ENCODE data around the gene CFDP1. TPM values are rescaled to one million over a fixed set of nuclear protein-coding genes. Genes with fewer than 3 reads are reported as not detected.
"Not testable (repeated sequence)": the region's sequence is repeated elsewhere in the genome, so short reads cannot be mapped to it uniquely, and the experiment has no call there.

Gene CFDP1
- total and polyA plus RNA-seq, 2 donors (not counting 3 experiments of a cell fraction or from before 2014, with no cell fraction given) = 17.8 to 53.8 TPM

- H3K79me2 ChIP-seq (ENCODE audit: control insufficient read depth, insufficient read depth, low read length); H3K4me3 ChIP-seq (replicated peaks in 1 of 3; ENCODE audit: insufficient read depth in 1 of 3, low read depth in 1 of 3, low read length in 3 of 3); dilution Hi-C loops (cut with MboI; ENCODE audit: extremely low pct_ligation_motif_present, low sequenced_read_pairs); BruUV-seq (replicated peaks); intact Hi-C loops (cut with micrococcal nuclease); H3K9ac ChIP-seq (replicated peaks; ENCODE audit: extremely low read depth, insufficient read depth, low read length); H3K9me3 ChIP-seq (replicated peaks; ENCODE audit: control insufficient read depth, insufficient read depth, low read length); H2AFZ ChIP-seq (ENCODE audit: low read depth, low read length); H4K20me1 ChIP-seq (replicated peaks; ENCODE audit: control insufficient read depth, extremely low read depth, insufficient read depth, low read length); H3K36me3 ChIP-seq (ENCODE audit: control insufficient read depth in 2 of 2, extremely low read depth in 1 of 2, insufficient read depth in 2 of 2, low read length in 2 of 2); FAIRE-seq; H3K27me3 ChIP-seq (ENCODE audit: control insufficient read depth in 2 of 2, insufficient read depth in 2 of 2, low read length in 2 of 2); H3K4me1 ChIP-seq (ENCODE audit: control insufficient read depth, extremely low read depth, insufficient read depth, low read length); DNase-seq (ENCODE audit: low read depth, low spot score); H3K9me1 ChIP-seq (replicated peaks; ENCODE audit: control insufficient read depth, extremely low read depth, insufficient read depth, low read length); H3K4me2 ChIP-seq (ENCODE audit: insufficient read depth, low read length); H3K27ac ChIP-seq (ENCODE audit: insufficient read depth, low read depth, low read length): not testable (repeated sequence)
- POLR2A ChIA-PET = interaction anchor here (1.0 kb wide), 1 partner anchor 101 kb away, joined by 4 read pairs; no protein-coding TSS in a partner anchor
- CTCF ChIA-PET = interaction anchor here (0.7 to 1.2 kb wide), 4 partner anchors 9 to 121 kb away, joined by 3 read pairs; no protein-coding TSS in a partner anchor
These were observed 152.3 kb downstream of the CFDP1 start for GRCh38 chr16:75281009-75281408.

DNA sequence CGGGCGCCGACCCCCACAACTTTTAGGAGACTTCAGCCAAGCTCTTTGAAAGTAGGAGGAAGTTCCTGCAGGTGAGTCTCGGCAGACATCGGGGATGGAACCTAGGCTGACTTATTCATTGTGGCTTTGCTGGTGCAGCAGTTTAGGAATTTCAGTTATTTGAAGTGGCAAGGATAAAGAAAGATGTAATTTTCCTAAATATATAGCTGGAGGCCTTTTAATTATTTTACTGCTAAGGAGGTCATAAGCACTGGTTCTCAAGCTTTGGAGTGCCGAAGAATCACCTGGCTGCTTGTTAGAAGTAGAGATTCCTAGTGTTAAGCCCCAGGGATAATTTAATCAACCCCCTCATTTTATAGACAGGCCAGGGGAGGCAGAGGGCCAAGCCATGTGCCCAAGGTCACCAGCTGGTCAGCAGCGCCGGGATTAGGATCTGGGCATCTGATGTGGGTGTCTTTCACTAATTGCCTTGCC, 152.9 kb downstream of the CFDP1 start:
- intact Hi-C loops (cut with micrococcal nuclease) (no loop called here), dilution Hi-C loops (cut with MboI; ENCODE audit: extremely low pct_ligation_motif_present, low sequenced_read_pairs) (no loop called here)
- H3K4me2 ChIP-seq (ENCODE audit: insufficient read depth, low read length) = no peak overlapping the region
- DNase-seq (ENCODE audit: low read depth, low spot score) = no peak
- H3K9me3 ChIP-seq (replicated peaks; ENCODE audit: control insufficient read depth, insufficient read depth, low read length) = no peaks in the 10 kb centered on the region
- no peaks in the 10 kb centered on the region for H3K9me1 ChIP-seq (replicated peaks; ENCODE audit: control insufficient read depth, extremely low read depth, insufficient read depth, low read length)
- no peak overlapping the region for H3K27ac ChIP-seq (ENCODE audit: insufficient read depth, low read depth, low read length)
- H3K9ac ChIP-seq (replicated peaks; ENCODE audit: extremely low read depth, insufficient read depth, low read length) = no peak overlapping the region
- no TSS peak for BruUV-seq (replicated peaks)
- POLR2A ChIA-PET = interaction anchor here (1.0 kb wide), 1 partner anchor 101 kb away, joined by 4 read pairs; no protein-coding TSS in a partner anchor
- no peaks in the 10 kb centered on the region for H3K27me3 ChIP-seq (ENCODE audit: control insufficient read depth in 2 of 2, insufficient read depth in 2 of 2, low read length in 2 of 2)
- no peak overlapping the region for H3K4me3 ChIP-seq (replicated peaks in 1 of 3; ENCODE audit: insufficient read depth in 1 of 3, low read depth in 1 of 3, low read length in 3 of 3)
- no peaks in the 10 kb centered on the region for H3K36me3 ChIP-seq (ENCODE audit: control insufficient read depth in 2 of 2, extremely low read depth in 1 of 2, insufficient read depth in 2 of 2, low read length in 2 of 2)
- no peak for FAIRE-seq
- H3K79me2 ChIP-seq (ENCODE audit: control insufficient read depth, insufficient read depth, low read length) = no peaks in the 10 kb centered on the region
- CTCF ChIA-PET = interaction anchor here (0.6 to 1.4 kb wide), 4 partner anchors 16 to 121 kb away, joined by 3 read pairs; no protein-coding TSS in a partner anchor
- no peak overlapping the region for H2AFZ ChIP-seq (ENCODE audit: low read depth, low read length)
- no peaks in the 10 kb centered on the region for H4K20me1 ChIP-seq (replicated peaks; ENCODE audit: control insufficient read depth, extremely low read depth, insufficient read depth, low read length)
- TF ChIP-seq GATA2 (IDR thresholded peaks at IDR 0.05; ENCODE audit: insufficient read depth, insufficient read length, low read depth, low read length) = no peak
- no peak for TF ChIP-seq EZH2 (IDR thresholded peaks at IDR 0.05; ENCODE audit: borderline replicate concordance, low read depth, low read length, severe bottlenecking)
- TF ChIP-seq JUN (IDR thresholded peaks at IDR 0.05; ENCODE audit: borderline replicate concordance, insufficient read depth, insufficient read length, low read depth) = no peak
- TF ChIP-seq, protein P1, sequence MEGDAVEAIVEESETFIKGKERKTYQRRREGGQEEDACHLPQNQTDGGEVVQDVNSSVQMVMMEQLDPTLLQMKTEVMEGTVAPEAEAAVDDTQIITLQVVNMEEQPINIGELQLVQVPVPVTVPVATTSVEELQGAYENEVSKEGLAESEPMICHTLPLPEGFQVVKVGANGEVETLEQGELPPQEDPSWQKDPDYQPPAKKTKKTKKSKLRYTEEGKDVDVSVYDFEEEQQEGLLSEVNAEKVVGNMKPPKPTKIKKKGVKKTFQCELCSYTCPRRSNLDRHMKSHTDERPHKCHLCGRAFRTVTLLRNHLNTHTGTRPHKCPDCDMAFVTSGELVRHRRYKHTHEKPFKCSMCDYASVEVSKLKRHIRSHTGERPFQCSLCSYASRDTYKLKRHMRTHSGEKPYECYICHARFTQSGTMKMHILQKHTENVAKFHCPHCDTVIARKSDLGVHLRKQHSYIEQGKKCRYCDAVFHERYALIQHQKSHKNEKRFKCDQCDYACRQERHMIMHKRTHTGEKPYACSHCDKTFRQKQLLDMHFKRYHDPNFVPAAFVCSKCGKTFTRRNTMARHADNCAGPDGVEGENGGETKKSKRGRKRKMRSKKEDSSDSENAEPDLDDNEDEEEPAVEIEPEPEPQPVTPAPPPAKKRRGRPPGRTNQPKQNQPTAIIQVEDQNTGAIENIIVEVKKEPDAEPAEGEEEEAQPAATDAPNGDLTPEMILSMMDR (IDR thresholded peaks at IDR 0.05; ENCODE audit: extremely low read depth in 1 of 2, insufficient read depth in 1 of 2, low read depth in 1 of 2, low read length in 2 of 2) = no peak
- no peak for TF ChIP-seq POLR2A (IDR thresholded peaks at IDR 0.05; ENCODE audit: low read depth, low read length)
- TF ChIP-seq FOS (IDR thresholded peaks at IDR 0.05; ENCODE audit: borderline replicate concordance, insufficient read depth, low read length) = no peak
- no peak for TF ChIP-seq POLR2AphosphoS5 (IDR thresholded peaks at IDR 0.05; ENCODE audit: insufficient read depth, low read depth, low read length)
- no peak for TF ChIP-seq MYC (IDR thresholded peaks at IDR 0.05; ENCODE audit: low read depth, low read length)
- TF ChIP-seq, protein P2, sequence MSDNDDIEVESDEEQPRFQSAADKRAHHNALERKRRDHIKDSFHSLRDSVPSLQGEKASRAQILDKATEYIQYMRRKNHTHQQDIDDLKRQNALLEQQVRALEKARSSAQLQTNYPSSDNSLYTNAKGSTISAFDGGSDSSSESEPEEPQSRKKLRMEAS (IDR thresholded peaks at IDR 0.05; ENCODE audit: insufficient read depth, insufficient read length) = no peak
- H3K4me1 ChIP-seq (ENCODE audit: control insufficient read depth, extremely low read depth, insufficient read depth, low read length) = peaks cover 4% of the 10 kb centered on the region
